ENCODE data around the gene IFNE. TPM values are rescaled to one million over a fixed set of nuclear protein-coding genes. Genes with fewer than 3 reads are reported as not detected.
A peak's percentile ranks its signal among the peaks of the same experiment; 100 is the strongest.

Gene IFNE
- total RNA-seq, 2 experiments from 2014 or later, result not detected

- no peak overlapping the region for H3K4me3 ChIP-seq (ENCODE audit: low read depth, low read length, poor library complexity, severe bottlenecking)
Observed at GRCh38 chr9:21470126-21470525, 12.0 kb downstream of the IFNE start.

GRCh38 chr9:21465859-21466518 lies 16.1 kb downstream of the IFNE start:
- Histone ChIP-seq H2AFZ (ENCODE audit: low read length) (no peak overlapping the region), H3K4me1 (ENCODE audit: insufficient read depth, low read length, poor library complexity, severe bottlenecking) (no peaks in the 10 kb centered on the region), H3K36me3 (ENCODE audit: insufficient read depth, low read length) (no peaks in the 10 kb centered on the region), H4K20me1 (ENCODE audit: insufficient read depth, low read length) (no peaks in the 10 kb centered on the region), H3K9me3 (ENCODE audit: low read length) (no peaks in the 10 kb centered on the region), H3K4me3 (ENCODE audit: low read depth, low read length, poor library complexity, severe bottlenecking) (no peak overlapping the region), H3K4me2 (ENCODE audit: low read length) (no peak overlapping the region), H3K79me2 (ENCODE audit: insufficient read depth, low read depth, low read length) (no peaks in the 10 kb centered on the region), H3K9me2 (ENCODE audit: insufficient read depth, low read length) (no peaks in the 10 kb centered on the region), H3K27ac (ENCODE audit: low read depth, low read length, poor library complexity, severe bottlenecking) (no peak overlapping the region)
- TF ChIP-seq EZH2phosphoT487 (IDR thresholded peaks at IDR 0.05; ENCODE audit: borderline replicate concordance, low read depth, low read length) (no peak), CTCF (conservative IDR thresholded peaks at IDR 0.05; ENCODE audit: low read length) (peak; percentile 84)
- CTCF ChIA-PET (ENCODE audit: unreplicated experiment), result no interaction called here
- peak; percentile 41 for DNase-seq (ENCODE audit: low spot score)
- POLR2A ChIA-PET, result interaction anchor here (0.6 kb wide), 1 partner anchor 110 kb away, joined by 3 read pairs; no protein-coding TSS in a partner anchor
- intact Hi-C loops (cut with micrococcal nuclease; ENCODE audit: unreplicated experiment), result loop anchor here (1.0 kb wide), 1 partner anchor 323 kb away; no protein-coding TSS in a partner anchor
- BruUV-seq (replicated peaks), result no TSS peak

More at GRCh38 chr9:21470126-21470525, 12.0 kb downstream of the IFNE start:
- no peaks in the 10 kb centered on the region for H3K9me2 ChIP-seq (ENCODE audit: insufficient read depth, low read length)
- ChIA-PET POLR2A (no interaction called here), CTCF (ENCODE audit: unreplicated experiment) (no interaction called here)
- H3K79me2 ChIP-seq (ENCODE audit: insufficient read depth, low read depth, low read length), result no peaks in the 10 kb centered on the region
- no peak overlapping the region for H3K27ac ChIP-seq (ENCODE audit: low read depth, low read length, poor library complexity, severe bottlenecking)
- no peak for DNase-seq (ENCODE audit: low spot score)
- intact Hi-C loops (cut with micrococcal nuclease; ENCODE audit: unreplicated experiment), result no loop called here
- no peak overlapping the region for H2AFZ ChIP-seq (ENCODE audit: low read length)
- no peaks in the 10 kb centered on the region for H3K9me3 ChIP-seq (ENCODE audit: low read length)
- BruUV-seq (replicated peaks), result no TSS peak
- H4K20me1 ChIP-seq (ENCODE audit: insufficient read depth, low read length), result no peaks in the 10 kb centered on the region
- no peaks in the 10 kb centered on the region for H3K4me1 ChIP-seq (ENCODE audit: insufficient read depth, low read length, poor library complexity, severe bottlenecking)
- H3K36me3 ChIP-seq (ENCODE audit: insufficient read depth, low read length), result no peaks in the 10 kb centered on the region
- H3K4me2 ChIP-seq (ENCODE audit: low read length), result no peak overlapping the region
- TF ChIP-seq EZH2phosphoT487 (IDR thresholded peaks at IDR 0.05; ENCODE audit: borderline replicate concordance, low read depth, low read length), result no peak
- no peak for TF ChIP-seq CTCF (conservative IDR thresholded peaks at IDR 0.05; ENCODE audit: low read length)

DNA sequence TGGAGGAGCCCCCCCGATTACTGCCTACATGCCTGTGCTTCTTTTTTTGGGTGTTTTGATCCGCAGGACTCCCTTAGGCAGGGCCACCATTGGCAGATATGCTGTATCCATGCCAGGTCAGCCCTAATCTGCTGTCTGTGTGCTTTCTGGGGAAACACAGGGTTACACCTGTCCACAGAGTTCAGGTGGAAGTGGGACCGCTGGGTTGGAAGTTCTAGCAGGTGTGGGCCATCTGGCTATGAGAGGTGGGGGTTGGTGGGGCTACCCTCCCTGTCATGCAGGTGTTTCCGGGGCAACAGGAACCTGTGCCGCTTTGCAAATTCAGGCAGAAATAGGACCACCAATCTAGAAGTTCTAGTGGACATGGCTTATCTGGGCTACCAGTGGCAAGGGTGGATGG lies 17.0 kb downstream of the IFNE start:
- Histone ChIP-seq H3K27ac (ENCODE audit: low read depth, low read length, poor library complexity, severe bottlenecking) (no peak overlapping the region), H3K4me3 (ENCODE audit: low read depth, low read length, poor library complexity, severe bottlenecking) (no peak overlapping the region), H2AFZ (ENCODE audit: low read length) (no peak overlapping the region), H3K9me3 (ENCODE audit: low read length) (no peaks in the 10 kb centered on the region), H3K4me2 (ENCODE audit: low read length) (no peak overlapping the region), H3K9me2 (ENCODE audit: insufficient read depth, low read length) (no peaks in the 10 kb centered on the region), H3K79me2 (ENCODE audit: insufficient read depth, low read depth, low read length) (no peaks in the 10 kb centered on the region), H4K20me1 (ENCODE audit: insufficient read depth, low read length) (no peaks in the 10 kb centered on the region), H3K36me3 (ENCODE audit: insufficient read depth, low read length) (no peaks in the 10 kb centered on the region), H3K4me1 (ENCODE audit: insufficient read depth, low read length, poor library complexity, severe bottlenecking) (no peaks in the 10 kb centered on the region)
- no peak for DNase-seq (ENCODE audit: low spot score)
- intact Hi-C loops (cut with micrococcal nuclease; ENCODE audit: unreplicated experiment), result no loop called here
- TF ChIP-seq CTCF (conservative IDR thresholded peaks at IDR 0.05; ENCODE audit: low read length) (no peak), EZH2phosphoT487 (IDR thresholded peaks at IDR 0.05; ENCODE audit: borderline replicate concordance, low read depth, low read length) (no peak)
- POLR2A ChIA-PET, result no interaction called here
- no TSS peak for BruUV-seq (replicated peaks)
- CTCF ChIA-PET (ENCODE audit: unreplicated experiment), result no interaction called here
